SK-N-SH (cell line): Measurements from ENCODE around the gene DBET.
"Not testable (repeated sequence)": the region's sequence is repeated elsewhere in the genome, so short reads cannot be mapped to it uniquely, and the experiment has no call there.

ENCODE experiments used
- EP300 ChIP-seq, 2 experiments: IDR thresholded peaks; 2 replicates each; pipeline versions ENCODE4 v1.4.0 to v1.6.1; 2012; ENCODE audit warnings: borderline replicate concordance in 1 of 2, low read depth in 1 of 2, low read length in 1 of 2
- GATA2 ChIP-seq: sonication (generic); formaldehyde crosslinking; IDR thresholded peaks from 2 replicates; pipeline ENCODE4 v1.5.0; 2020; ENCODE audit warnings: mild to moderate bottlenecking, missing genetic modification reagents
- JUND ChIP-seq: IDR thresholded peaks from 2 replicates; pipeline ENCODE4 v1.4.0; 2012
- POLR2AphosphoS5 ChIP-seq: IDR thresholded peaks from 2 replicates; pipeline ENCODE4 v1.6.1; 2012; ENCODE audit warnings: low read depth, low read length
- TF ChIP-seq, protein P1 (sequence below): fragments of 200-600 bp; sonication (generic); IDR thresholded peaks from 2 replicates; pipeline ENCODE4 v1.6.1; 2017; ENCODE audit warnings: antibody characterized with exemption, mild to moderate bottlenecking, moderate library complexity
- TF ChIP-seq, protein P2 (sequence below): IDR thresholded peaks from 2 replicates; pipeline ENCODE4 v1.6.1; 2012; ENCODE audit warnings: mild to moderate bottlenecking, low read depth, low read length, moderate library complexity
- TF ChIP-seq, protein P3 (sequence below): IDR thresholded peaks from 2 replicates; pipeline ENCODE4 v1.4.0; 2012; ENCODE audit warnings: low read depth

DNA sequence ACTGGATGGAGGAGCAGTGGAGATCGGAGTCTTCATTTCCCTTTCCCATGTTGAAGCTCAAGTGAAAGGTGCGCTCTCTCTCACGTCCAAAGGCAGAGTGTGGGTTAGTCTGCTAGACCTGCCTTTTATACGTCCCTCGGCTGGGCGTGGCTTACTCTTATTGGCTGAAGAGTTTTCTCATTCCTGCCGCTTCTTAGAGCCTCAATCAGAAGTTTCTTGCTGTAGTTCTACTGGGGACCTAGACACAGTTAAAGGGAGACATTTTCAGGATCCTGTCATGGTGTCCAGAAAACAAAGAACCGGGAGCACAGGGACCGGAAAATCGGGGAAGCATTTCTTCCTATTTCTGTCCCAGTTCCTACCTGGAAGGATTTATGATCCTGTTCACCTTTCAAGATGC lies 37.1 kb upstream of the DBET start, which contains the start of gene FRG2:
- TF ChIP-seq, protein P1, sequence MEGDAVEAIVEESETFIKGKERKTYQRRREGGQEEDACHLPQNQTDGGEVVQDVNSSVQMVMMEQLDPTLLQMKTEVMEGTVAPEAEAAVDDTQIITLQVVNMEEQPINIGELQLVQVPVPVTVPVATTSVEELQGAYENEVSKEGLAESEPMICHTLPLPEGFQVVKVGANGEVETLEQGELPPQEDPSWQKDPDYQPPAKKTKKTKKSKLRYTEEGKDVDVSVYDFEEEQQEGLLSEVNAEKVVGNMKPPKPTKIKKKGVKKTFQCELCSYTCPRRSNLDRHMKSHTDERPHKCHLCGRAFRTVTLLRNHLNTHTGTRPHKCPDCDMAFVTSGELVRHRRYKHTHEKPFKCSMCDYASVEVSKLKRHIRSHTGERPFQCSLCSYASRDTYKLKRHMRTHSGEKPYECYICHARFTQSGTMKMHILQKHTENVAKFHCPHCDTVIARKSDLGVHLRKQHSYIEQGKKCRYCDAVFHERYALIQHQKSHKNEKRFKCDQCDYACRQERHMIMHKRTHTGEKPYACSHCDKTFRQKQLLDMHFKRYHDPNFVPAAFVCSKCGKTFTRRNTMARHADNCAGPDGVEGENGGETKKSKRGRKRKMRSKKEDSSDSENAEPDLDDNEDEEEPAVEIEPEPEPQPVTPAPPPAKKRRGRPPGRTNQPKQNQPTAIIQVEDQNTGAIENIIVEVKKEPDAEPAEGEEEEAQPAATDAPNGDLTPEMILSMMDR, result not testable (repeated sequence)
- TF ChIP-seq POLR2AphosphoS5; GATA2 (CRISPR knock-in tag); EP300 (IDR thresholded peaks at IDR 0.05; ENCODE audit: borderline replicate concordance in 1 of 2, low read depth in 1 of 2, low read length in 1 of 2); JUND: not testable (repeated sequence)
- TF ChIP-seq, protein P2, sequence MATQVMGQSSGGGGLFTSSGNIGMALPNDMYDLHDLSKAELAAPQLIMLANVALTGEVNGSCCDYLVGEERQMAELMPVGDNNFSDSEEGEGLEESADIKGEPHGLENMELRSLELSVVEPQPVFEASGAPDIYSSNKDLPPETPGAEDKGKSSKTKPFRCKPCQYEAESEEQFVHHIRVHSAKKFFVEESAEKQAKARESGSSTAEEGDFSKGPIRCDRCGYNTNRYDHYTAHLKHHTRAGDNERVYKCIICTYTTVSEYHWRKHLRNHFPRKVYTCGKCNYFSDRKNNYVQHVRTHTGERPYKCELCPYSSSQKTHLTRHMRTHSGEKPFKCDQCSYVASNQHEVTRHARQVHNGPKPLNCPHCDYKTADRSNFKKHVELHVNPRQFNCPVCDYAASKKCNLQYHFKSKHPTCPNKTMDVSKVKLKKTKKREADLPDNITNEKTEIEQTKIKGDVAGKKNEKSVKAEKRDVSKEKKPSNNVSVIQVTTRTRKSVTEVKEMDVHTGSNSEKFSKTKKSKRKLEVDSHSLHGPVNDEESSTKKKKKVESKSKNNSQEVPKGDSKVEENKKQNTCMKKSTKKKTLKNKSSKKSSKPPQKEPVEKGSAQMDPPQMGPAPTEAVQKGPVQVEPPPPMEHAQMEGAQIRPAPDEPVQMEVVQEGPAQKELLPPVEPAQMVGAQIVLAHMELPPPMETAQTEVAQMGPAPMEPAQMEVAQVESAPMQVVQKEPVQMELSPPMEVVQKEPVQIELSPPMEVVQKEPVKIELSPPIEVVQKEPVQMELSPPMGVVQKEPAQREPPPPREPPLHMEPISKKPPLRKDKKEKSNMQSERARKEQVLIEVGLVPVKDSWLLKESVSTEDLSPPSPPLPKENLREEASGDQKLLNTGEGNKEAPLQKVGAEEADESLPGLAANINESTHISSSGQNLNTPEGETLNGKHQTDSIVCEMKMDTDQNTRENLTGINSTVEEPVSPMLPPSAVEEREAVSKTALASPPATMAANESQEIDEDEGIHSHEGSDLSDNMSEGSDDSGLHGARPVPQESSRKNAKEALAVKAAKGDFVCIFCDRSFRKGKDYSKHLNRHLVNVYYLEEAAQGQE, result not testable (repeated sequence)
- TF ChIP-seq, protein P3, sequence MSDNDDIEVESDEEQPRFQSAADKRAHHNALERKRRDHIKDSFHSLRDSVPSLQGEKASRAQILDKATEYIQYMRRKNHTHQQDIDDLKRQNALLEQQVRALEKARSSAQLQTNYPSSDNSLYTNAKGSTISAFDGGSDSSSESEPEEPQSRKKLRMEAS, result not testable (repeated sequence)
